ENCODE data around the gene PPARGC1A. TPM values are rescaled to one million over a fixed set of nuclear protein-coding genes. Genes with fewer than 3 reads are reported as not detected.

Gene PPARGC1A
- total RNA-seq, 2 donors from 2014 or later: 8.9 to 10.2 TPM

DNA sequence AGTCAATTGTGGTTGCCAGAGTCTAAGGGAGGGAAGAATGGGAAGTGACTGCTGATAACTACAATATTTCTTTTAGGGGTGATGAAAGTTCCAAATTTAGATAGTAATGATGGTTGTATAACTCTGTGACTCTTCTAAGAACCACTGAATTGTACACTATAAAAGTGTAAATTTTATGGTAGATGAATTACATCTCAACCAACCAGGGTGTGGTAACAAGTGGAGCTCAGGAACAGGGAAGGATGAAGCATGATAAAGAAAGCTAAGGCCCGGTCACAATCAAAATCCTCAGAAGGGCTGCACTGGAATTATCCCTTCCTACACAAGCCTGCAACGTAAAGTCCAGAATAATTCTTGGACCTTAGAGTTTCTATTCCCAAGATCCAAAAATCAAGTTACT is 143.2 kb downstream of the PPARGC1A start:
- Histone ChIP-seq H3K27ac (ENCODE audit: low read depth, low read length) (no peak overlapping the region), H3K4me3 (ENCODE audit: low read length) (no peak overlapping the region), H3K4me1 (ENCODE audit: control insufficient read depth, insufficient read depth, low read length) (no peaks in the 10 kb centered on the region), H3K9ac (ENCODE audit: extremely low read depth, low read length, poor library complexity, severe bottlenecking) (no peak overlapping the region), H3K9me3 (ENCODE audit: control insufficient read depth, low read length) (no peaks in the 10 kb centered on the region), H3K27me3 (ENCODE audit: control insufficient read depth, insufficient read depth, low read length, poor library complexity, severe bottlenecking) (no peaks in the 10 kb centered on the region), H3K36me3 (ENCODE audit: control insufficient read depth, insufficient read depth, low read length) (no peaks in the 10 kb centered on the region)
- TF ChIP-seq, protein P1, sequence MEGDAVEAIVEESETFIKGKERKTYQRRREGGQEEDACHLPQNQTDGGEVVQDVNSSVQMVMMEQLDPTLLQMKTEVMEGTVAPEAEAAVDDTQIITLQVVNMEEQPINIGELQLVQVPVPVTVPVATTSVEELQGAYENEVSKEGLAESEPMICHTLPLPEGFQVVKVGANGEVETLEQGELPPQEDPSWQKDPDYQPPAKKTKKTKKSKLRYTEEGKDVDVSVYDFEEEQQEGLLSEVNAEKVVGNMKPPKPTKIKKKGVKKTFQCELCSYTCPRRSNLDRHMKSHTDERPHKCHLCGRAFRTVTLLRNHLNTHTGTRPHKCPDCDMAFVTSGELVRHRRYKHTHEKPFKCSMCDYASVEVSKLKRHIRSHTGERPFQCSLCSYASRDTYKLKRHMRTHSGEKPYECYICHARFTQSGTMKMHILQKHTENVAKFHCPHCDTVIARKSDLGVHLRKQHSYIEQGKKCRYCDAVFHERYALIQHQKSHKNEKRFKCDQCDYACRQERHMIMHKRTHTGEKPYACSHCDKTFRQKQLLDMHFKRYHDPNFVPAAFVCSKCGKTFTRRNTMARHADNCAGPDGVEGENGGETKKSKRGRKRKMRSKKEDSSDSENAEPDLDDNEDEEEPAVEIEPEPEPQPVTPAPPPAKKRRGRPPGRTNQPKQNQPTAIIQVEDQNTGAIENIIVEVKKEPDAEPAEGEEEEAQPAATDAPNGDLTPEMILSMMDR (conservative IDR thresholded peaks at IDR 0.05): no peak
- no peaks in the 10 kb centered on the region for H3K36me3 Mint-ChIP-seq (ENCODE audit: low read depth)
- no peak overlapping the region for H3K4me3 Mint-ChIP-seq
- H3K27me3 Mint-ChIP-seq (ENCODE audit: insufficient read depth): no peaks in the 10 kb centered on the region
- no peak for DNase-seq
- peaks cover 4% of the 10 kb centered on the region for H3K9me3 Mint-ChIP-seq
- H3K27ac Mint-ChIP-seq: no peak overlapping the region
- H3K4me1 Mint-ChIP-seq: peaks cover 2% of the 10 kb centered on the region
- 87 to 91% methylated on average over 2 of the region's 2 CpGs for WGBS, 2 experiments (ENCODE audit: insufficient coverage in 1 of 2, insufficient read length in 1 of 2)

DNA sequence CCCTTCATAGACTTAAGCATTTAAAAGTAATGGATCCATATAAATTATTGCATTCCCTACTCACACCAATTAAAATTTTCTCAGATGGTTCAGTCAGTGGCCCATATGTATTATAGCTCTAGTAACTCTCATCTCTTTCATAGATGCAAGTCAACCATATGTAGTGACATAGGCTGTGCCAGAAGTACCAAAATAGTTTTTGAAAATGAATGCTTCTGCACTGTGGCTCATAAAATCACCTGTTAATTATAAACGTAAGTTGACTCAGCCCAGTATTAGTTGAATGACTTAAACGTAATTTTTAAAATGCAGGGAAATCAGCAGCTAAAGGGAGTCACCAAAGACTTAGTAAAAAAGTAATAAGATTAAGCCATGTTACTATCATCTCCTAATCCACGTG is 143.8 kb downstream of the PPARGC1A start:
- Histone ChIP-seq H3K4me3 (ENCODE audit: low read length) (no peak overlapping the region), H3K9me3 (ENCODE audit: control insufficient read depth, low read length) (no peaks in the 10 kb centered on the region), H3K36me3 (ENCODE audit: control insufficient read depth, insufficient read depth, low read length) (no peaks in the 10 kb centered on the region), H3K9ac (ENCODE audit: extremely low read depth, low read length, poor library complexity, severe bottlenecking) (no peak overlapping the region), H3K27me3 (ENCODE audit: control insufficient read depth, insufficient read depth, low read length, poor library complexity, severe bottlenecking) (no peaks in the 10 kb centered on the region), H3K27ac (ENCODE audit: low read depth, low read length) (no peak overlapping the region), H3K4me1 (ENCODE audit: control insufficient read depth, insufficient read depth, low read length) (no peaks in the 10 kb centered on the region)
- H3K4me1 Mint-ChIP-seq: peaks cover 2% of the 10 kb centered on the region
- H3K27ac Mint-ChIP-seq: no peak overlapping the region
- no peaks in the 10 kb centered on the region for H3K27me3 Mint-ChIP-seq (ENCODE audit: insufficient read depth)
- peaks cover 4% of the 10 kb centered on the region for H3K9me3 Mint-ChIP-seq
- no peaks in the 10 kb centered on the region for H3K36me3 Mint-ChIP-seq (ENCODE audit: low read depth)
- TF ChIP-seq, protein P1 (conservative IDR thresholded peaks at IDR 0.05): no peak
- H3K4me3 Mint-ChIP-seq: no peak overlapping the region
- DNase-seq: no peak
- WGBS, 2 experiments (ENCODE audit: insufficient coverage in 1 of 2, insufficient read length in 1 of 2): 93 to 95% methylated on average over 3 of the region's 3 CpGs

DNA sequence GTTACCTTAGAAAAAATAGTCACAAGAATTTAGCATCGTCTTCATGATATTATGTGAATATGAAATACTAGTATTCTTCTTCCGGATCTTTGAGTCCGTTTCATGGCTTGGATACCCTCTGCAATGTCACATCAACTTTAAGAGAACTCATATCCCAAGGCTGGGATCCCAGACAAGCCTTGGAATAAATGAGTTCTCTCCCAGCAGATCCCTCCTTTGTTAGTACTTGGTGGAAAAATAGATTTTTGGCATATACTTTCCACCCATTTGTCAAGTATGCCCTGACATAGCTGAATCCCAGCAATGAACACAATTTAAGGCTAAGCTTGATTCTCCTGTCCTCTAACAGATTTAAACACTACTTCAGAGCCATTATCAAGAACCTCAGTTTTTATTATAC is 144.5 kb downstream of the PPARGC1A start:
- Histone ChIP-seq H3K36me3 (ENCODE audit: control insufficient read depth, insufficient read depth, low read length) (no peaks in the 10 kb centered on the region), H3K9me3 (ENCODE audit: control insufficient read depth, low read length) (no peaks in the 10 kb centered on the region), H3K9ac (ENCODE audit: extremely low read depth, low read length, poor library complexity, severe bottlenecking) (no peak overlapping the region), H3K27me3 (ENCODE audit: control insufficient read depth, insufficient read depth, low read length, poor library complexity, severe bottlenecking) (no peaks in the 10 kb centered on the region), H3K27ac (ENCODE audit: low read depth, low read length) (no peak overlapping the region), H3K4me3 (ENCODE audit: low read length) (no peak overlapping the region), H3K4me1 (ENCODE audit: control insufficient read depth, insufficient read depth, low read length) (no peaks in the 10 kb centered on the region)
- DNase-seq: no peak
- peaks cover 4% of the 10 kb centered on the region for H3K9me3 Mint-ChIP-seq
- H3K4me3 Mint-ChIP-seq: no peak overlapping the region
- no peak overlapping the region for H3K27ac Mint-ChIP-seq
- TF ChIP-seq, protein P1 (conservative IDR thresholded peaks at IDR 0.05): no peak
- no peaks in the 10 kb centered on the region for H3K36me3 Mint-ChIP-seq (ENCODE audit: low read depth)
- 87% methylated on average over 3 of the region's 3 CpGs; no CpG with 5 or more reads in 1 of the 2 experiments for whole genome bisulfite sequencing, 2 experiments (ENCODE audit: insufficient coverage in 1 of 2, insufficient read length in 1 of 2)
- H3K4me1 Mint-ChIP-seq: peaks cover 2% of the 10 kb centered on the region
- H3K27me3 Mint-ChIP-seq (ENCODE audit: insufficient read depth): no peaks in the 10 kb centered on the region

All from endodermal cell (in vitro differentiated cells).